ENCODE measurements around the gene GNA14.
"Not testable (repeated sequence)": the region's sequence is repeated elsewhere in the genome, so short reads cannot be mapped to it uniquely, and the experiment has no call there.

DNA sequence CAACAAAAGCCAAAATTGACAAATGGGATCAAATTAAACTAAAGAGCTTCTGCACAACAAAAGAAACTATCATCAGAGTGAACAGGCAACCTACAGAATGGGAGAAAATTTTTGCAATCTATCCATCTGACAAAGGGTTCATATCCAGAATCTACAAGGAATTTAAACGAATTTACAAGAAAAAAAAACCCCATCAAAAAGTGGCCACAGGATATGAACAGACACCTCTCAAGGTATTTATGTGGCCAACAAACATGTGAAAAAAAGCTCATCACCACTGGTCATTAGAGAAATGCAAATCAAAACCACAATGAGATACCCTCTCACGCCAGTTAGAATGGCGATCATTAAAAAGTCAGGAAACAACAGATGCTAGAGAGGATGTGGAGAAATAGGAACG lies 19.3 kb downstream of the GNA14 start:
- TF ChIP-seq, protein P1, sequence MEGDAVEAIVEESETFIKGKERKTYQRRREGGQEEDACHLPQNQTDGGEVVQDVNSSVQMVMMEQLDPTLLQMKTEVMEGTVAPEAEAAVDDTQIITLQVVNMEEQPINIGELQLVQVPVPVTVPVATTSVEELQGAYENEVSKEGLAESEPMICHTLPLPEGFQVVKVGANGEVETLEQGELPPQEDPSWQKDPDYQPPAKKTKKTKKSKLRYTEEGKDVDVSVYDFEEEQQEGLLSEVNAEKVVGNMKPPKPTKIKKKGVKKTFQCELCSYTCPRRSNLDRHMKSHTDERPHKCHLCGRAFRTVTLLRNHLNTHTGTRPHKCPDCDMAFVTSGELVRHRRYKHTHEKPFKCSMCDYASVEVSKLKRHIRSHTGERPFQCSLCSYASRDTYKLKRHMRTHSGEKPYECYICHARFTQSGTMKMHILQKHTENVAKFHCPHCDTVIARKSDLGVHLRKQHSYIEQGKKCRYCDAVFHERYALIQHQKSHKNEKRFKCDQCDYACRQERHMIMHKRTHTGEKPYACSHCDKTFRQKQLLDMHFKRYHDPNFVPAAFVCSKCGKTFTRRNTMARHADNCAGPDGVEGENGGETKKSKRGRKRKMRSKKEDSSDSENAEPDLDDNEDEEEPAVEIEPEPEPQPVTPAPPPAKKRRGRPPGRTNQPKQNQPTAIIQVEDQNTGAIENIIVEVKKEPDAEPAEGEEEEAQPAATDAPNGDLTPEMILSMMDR (conservative IDR thresholded peaks at IDR 0.05) = not testable (repeated sequence)
- not testable (repeated sequence) for TF ChIP-seq EZH2 (IDR thresholded peaks at IDR 0.05; ENCODE audit: low read depth)

All from PC-9 (cell line).